HG03575 (cell line): ENCODE data around the gene GPRC5B.

Experiments used
- ATAC-seq: cut with Tn5 transposase; IDR thresholded peaks from one replicate; pipeline ENCODE4 v1.9.1; 2021; ENCODE audit not compliant: unreplicated experiment, insufficient number of reproducible peaks, low FRiP score; ENCODE audit errors: extremely low read depth

Gene GPRC5B

GRCh38 chr16:19899605-19899955 is 14.9 kb upstream of the GPRC5B start:
- ATAC-seq, result no peak

GRCh38 chr16:19898924-19899604 is 14.4 kb upstream of the GPRC5B start:
- no peak for ATAC-seq

GRCh38 chr16:19898166-19898565 is 13.5 kb upstream of the GPRC5B start:
- no peak for ATAC-seq

DNA sequence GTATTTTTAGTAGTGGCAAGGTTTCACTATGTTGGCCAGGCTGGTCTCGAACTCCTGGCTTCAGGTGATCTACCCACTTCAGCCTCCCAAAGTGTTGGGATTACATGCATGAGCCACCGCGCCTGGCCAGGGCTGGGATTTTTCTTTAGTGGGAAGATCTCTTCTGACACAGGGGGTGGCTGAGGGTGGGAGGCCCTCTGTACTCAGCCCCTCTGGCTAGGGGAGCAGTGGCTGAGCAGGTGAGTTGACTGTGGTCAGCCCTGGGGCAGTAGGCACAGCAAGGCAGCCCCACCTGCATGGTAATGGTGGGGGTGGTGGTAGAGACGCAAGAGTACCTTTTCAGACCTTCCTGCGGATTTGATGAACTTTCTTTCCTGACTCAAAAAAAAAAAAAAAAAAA is 12.3 kb upstream of the GPRC5B start:
- ATAC-seq, result no peak

GRCh38 chr16:19894586-19894985 is 9.9 kb upstream of the GPRC5B start:
- no peak for ATAC-seq

DNA sequence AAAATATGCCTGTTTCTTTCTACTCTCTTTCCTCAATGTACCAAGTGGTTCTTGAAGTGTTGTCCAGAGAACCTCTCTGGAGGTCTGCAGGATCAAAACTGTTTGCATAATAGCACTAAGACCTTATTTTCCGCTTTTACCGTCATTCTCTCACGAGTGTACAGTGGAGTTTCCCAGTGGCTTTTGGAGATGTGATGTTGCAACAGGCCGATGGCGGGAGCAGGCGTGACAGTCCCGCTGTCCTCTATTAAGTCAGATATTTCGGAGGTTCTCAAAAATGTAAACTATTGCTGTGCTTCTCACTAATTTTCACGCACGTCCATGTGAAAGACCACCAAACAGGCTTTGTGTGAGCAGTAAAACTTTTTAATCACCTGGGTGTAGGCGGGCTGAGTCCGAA is 8.3 kb upstream of the GPRC5B start:
- ATAC-seq, result no peak

GRCh38 chr16:19890901-19891300 is 6.3 kb upstream of the GPRC5B start:
- ATAC-seq, result no peak

- ATAC-seq, result no peak
Measured at GRCh38 chr16:19888834-19889233, 4.2 kb upstream of the GPRC5B start.

GRCh38 chr16:19886073-19886941 is 1.7 kb upstream of the GPRC5B start:
- peak; percentile 34 for ATAC-seq

- no peak for ATAC-seq
Measured at GRCh38 chr16:19885451-19886072, 914 bp upstream of the GPRC5B start.

DNA sequence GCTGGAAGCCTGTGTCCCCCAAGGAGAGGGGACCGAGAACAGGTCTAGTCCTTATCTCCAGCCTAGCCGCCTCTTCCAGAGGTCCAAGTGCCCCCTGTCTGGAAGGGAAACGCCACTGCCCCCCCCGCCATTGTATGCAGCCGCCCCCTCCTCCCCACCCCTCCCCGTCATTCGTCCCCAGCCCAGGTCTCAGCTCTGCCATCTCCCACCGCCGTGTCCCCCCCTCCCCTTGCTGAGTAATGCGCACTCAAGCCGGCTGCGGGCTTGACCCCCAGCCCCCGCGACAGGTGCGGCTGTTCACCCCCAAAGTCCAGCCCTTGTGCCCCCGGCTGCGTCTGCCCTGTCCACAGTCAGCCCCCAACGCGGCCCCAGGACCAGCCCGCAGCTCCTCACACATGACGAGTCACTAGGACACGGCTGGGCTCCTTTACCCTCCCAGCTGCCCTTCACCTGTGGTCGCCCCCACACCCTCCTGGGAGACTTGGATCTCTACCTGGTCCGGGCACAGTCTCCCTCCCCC is 622 bp downstream of the GPRC5B start:
- ATAC-seq, result no peak

DNA sequence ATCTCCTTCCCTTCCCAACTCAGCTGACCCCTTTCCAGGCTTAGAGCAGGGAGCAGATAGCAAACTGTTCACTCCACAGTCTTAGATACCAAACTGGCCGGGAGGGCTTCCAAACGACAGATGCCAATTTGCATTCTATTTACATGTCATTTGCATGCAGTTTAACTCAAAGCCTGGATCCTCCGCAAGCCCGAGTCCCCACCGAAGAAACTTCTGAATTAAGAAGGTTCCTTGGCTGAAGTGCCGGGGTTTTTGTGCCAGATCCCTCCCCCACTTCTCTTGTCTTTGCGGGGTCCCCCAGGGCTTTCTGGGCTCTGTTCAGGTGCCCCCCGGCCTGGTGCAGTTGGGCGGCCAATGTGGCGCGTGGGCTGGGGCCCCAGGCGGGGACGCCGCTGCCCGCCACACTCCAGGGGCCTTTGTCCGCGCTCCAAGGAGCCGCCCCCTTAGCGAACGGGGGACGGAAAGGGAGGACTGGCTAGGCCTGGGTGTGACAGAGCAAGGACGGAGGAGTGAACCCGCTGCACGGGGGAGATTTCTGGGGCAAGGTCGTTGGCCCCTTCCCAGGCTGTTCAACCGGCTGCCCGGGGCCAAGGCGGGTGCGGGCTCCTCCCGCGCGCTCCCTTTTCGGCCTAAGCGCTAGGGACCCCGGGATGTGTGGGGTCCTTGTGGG is 1.2 kb downstream of the GPRC5B start:
- ATAC-seq, result no peak

GRCh38 chr16:19882646-19883045 is 2.0 kb downstream of the GPRC5B start:
- ATAC-seq, result no peak

DNA sequence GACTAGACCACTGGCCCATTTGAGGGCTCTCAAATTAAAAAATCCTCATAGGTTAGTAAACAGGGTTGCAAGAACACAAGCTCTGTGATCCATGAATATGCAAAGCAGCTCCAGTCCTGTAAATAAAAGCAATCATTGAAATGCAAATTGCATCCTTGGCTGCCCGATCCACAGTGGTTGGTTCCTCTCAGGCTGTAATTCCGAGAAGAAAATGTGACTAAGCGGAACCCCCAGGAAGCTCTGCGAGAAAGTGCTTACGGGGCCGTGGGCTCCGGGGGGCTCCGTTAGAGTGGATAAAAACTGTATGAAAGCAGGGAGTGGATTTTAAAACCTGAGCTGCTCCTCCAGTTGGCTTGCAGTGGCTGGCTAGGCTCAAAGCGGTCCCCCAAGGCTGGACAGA is 2.5 kb downstream of the GPRC5B start:
- no peak for ATAC-seq

DNA sequence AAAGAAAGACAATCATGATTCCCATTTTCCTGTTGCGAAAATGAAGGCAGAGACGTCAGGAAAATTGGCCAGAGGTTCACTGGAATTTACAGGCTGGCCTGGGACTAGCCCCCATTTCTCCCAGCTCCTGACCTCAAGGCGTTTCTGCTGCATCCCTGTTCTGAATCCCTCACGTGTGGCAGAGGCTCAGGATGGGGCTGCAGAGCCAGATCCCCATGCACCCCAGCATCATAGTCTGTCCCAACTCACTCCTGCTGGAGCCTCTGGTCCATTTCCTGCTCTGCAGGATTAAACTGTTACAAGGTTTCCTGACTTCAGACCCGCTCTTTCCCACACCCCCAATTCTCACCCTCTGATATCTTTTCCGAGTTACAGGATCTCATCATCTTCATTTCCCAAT is 2.9 kb downstream of the GPRC5B start:
- ATAC-seq, result no peak

DNA sequence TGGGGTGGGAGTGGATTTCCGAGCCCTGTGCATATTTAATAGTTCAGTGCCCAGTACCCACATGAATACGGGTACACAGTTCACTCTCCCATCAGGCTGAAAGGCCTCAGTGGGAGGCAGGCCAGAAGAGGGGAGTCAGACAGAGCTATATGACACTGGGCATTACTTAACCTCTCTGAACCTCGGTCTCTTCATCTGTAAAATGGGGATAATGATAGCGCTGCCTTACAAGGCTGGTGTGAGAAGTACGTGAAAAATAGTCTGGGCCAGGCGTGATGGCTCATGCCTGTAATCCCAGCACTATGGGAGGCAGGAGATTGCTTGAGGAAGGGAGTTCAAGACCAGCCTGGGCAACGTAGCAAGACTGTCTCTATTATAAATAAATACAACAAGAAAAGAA is 3.6 kb downstream of the GPRC5B start:
- no peak for ATAC-seq

- no peak for ATAC-seq
Measured at GRCh38 chr16:19879241-19879792, 5.3 kb downstream of the GPRC5B start.

GRCh38 chr16:19878757-19879156 is 5.9 kb downstream of the GPRC5B start:
- ATAC-seq, result no peak

GRCh38 chr16:19876501-19877059 is 8.1 kb downstream of the GPRC5B start:
- ATAC-seq, result no peak
